ENCODE data around the gene PAQR9.

- TF ChIP-seq POLR2A (IDR thresholded peaks at IDR 0.05): no peak
- no peak for TF ChIP-seq CTCF (IDR thresholded peaks at IDR 0.05)
Observed at GRCh38 chr3:142926368-142926944, 37.0 kb downstream of the PAQR9 start.
